CD4-positive, alpha-beta T cell treated with Interleukin-4 for 4 hours (primary cell): Measurements from ENCODE around the gene NOP9.

Experiments
- DNase-seq: peaks from one replicate; pipeline ENCODE4 v3.0.0-alpha.2; 2020

NOP9 gene

GRCh38 chr14:24264298-24264697 lies 35.4 kb upstream of the NOP9 start:
- DNase-seq, result no peak

DNA sequence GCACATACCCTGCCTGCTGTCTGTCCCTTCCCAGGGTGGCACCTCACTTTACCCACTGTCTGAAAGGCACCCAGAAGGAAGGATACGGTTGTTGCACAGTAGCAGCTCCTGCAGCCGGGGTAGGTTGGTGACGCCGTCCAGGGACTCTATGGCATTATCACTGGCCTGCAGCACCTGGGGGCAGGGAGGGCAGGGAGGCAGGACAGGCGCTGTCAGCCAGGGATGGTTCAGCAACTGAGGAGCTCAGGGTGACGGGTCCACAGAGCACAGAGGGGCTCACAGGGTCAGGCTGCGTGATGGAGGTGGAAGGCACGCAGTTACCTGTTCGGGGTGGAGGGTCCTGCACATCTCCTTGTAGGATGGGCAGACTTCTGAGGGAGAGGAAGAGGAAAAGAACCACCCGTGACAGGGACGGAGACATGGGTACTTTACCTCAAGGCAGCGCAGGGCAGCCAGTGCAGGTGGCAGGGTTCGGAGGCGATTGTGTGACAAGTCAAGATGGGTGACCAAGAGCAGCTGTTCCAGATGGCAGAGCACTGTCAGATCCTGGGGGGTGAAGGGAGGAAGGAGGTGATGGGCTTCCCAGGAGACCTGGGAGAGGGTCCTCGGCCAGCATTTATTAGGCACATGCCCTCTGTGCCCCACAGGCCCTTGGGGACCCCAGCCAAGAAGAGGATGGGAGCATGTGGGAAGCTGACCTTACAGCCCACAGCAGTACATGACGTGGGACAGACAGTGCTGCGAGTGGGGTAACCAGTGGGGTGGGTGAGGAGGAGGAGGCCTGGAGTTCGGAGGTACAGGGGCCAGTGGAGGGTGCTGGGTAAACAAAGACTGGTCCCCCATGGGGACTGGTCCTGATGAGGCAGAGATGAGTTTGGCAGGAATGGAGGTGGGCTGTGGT lies 33.1 kb upstream of the NOP9 start:
- no peak for DNase-seq

- DNase-seq, result no peak
Measured at GRCh38 chr14:24267516-24267915, 32.1 kb upstream of the NOP9 start.

GRCh38 chr14:24268225-24268624 lies 31.4 kb upstream of the NOP9 start:
- DNase-seq, result no peak

DNA sequence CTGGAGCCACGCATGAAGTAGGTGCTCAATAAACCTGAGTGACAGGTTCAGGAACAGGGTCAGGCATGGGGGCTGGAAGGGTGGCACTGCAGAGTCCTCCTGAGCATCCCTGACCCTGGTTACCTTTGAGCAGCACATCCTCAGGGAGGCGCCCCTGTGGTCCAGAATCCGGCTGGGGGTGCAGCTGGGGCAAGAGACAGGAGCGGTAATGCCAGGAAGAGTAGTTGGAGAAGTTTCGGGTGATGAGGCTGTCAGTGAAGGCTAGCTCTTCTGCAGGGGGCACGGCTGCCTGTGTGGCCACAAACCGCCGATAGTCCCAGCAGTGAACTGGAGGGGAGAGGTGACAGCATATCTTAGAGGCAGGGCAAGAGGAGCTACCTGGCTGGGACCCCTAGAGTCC lies 30.3 kb upstream of the NOP9 start:
- DNase-seq, result no peak

DNA sequence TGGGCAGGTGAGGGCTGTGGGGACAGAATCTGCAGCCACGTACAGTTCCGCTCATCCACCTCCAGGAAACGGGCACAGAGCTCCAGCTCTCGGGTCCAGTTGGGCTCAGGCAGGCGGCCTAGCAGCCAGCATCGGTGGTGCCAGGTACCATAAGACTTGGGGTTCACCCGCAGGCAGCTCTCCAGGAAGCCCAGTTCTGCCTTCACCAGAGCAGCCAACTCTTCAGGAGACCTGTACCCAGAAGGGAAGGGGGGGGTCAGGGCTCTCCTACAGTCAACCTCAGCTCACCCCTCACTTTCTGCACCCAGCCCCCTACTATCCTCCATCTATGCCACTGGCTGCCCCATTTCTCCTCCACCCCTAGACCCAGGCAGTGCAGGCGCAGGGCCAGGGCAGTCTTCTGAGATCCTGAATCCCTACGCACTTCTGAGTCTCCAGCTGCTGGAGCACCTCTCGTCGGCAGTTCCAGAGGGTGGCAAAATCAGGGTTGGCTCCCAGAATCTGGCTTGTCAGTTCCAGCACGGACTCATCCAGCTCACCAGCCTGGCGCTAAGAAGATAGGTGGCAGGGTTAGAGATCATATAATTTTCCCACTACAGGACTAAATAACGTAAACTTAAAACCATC lies 29.6 kb upstream of the NOP9 start:
- DNase-seq, result no peak

DNA sequence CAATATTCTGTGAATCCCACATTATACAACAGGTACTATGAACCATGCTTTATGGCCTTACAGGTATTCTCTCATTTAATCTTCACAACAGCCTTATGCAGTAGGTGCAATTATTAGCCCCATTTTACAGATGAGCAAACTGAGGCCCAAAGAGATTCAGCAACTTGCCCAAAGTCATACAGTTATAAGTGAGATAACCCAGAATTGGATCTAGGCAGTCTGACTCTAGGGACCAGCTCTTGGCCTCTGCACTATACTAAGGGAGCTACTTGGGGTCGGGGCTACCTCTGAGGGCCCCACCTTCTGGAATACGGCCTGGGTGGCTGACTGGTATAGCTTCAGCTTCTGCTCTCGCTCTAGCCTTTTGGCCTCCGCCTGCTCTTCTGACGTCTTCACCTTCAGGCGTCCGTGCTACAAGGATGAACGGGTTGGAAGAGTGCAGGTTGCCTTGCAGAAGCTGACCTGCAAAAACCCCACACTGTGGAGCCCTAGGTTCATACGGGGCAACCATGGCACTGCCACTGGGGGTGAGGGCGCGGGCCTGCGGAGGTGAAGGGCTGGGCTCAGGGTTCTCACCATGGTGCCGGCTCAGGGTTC lies 29.0 kb upstream of the NOP9 start:
- no peak for DNase-seq

- DNase-seq, result peak; percentile 93
Measured at GRCh38 chr14:24271134-24271833, 28.4 kb upstream of the NOP9 start, which contains the start of gene RABGGTA. RABGGTA (minus strand) TSS chr14:24271597; CDS start chr14:24271115, 482 bp downstream.

GRCh38 chr14:24271834-24272263 lies 27.8 kb upstream of the NOP9 start:
- no peak for DNase-seq

GRCh38 chr14:24272467-24272866 lies 27.2 kb upstream of the NOP9 start:
- DNase-seq, result no peak

GRCh38 chr14:24273422-24273998 lies 26.1 kb upstream of the NOP9 start:
- DNase-seq, result no peak

- peak; percentile 66 for DNase-seq
Measured at GRCh38 chr14:24274101-24274543, 25.5 kb upstream of the NOP9 start.

DNA sequence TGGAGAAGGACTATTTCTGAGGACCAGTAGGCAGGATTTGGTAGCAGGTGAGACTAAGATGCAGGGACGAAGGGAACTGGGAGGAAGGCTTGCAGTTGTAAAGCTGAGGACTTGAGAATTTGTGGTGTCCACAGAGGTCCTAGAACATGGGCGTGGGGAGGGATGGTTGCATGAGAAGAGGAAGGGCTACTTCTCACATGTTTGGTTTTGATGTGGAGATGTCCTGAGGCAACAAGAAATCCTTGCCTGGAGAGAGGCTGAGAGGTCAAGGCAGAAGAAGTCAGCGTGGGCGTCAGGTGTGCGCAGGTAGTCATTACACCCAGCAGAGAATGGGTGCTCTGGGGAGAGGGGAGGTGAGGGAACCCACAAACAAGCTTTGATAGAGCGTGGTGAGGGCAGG lies 22.6 kb upstream of the NOP9 start:
- DNase-seq, result no peak

DNA sequence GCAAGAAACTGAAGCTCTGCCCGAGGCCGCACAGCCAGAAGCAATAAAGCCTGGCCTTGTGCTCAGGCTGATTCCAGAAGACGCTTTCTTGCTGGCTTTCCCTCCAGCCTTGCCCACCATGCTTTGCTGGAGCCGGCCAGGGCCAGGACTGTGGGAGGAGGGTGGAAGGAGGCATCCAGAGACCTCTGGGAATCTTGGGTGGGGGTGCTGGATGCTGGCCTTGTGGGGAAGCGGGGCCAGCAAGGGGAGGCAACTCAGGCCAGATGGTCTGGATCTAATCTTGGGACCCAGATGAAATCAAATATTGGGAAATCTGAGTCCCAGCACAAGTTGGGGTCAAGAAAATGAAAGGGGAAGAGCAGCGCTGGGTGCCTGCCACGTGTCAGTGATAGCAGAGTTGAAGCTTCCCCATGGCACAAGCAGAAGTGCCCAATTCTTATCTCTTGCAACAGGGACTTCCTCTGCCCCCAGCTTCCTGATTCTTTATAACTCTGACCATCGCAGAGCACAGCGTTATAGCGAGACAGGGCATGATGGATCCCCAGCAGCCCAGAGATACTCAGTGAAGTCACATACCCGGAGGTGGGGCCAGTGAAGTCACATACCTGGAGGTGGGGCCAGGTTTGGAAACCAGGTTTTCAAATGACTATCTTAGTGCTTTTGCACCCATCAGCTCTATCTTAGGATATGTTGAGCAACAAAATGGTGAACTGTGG lies 21.9 kb upstream of the NOP9 start:
- no peak for DNase-seq

GRCh38 chr14:24278424-24278823 lies 21.2 kb upstream of the NOP9 start:
- DNase-seq, result no peak

DNA sequence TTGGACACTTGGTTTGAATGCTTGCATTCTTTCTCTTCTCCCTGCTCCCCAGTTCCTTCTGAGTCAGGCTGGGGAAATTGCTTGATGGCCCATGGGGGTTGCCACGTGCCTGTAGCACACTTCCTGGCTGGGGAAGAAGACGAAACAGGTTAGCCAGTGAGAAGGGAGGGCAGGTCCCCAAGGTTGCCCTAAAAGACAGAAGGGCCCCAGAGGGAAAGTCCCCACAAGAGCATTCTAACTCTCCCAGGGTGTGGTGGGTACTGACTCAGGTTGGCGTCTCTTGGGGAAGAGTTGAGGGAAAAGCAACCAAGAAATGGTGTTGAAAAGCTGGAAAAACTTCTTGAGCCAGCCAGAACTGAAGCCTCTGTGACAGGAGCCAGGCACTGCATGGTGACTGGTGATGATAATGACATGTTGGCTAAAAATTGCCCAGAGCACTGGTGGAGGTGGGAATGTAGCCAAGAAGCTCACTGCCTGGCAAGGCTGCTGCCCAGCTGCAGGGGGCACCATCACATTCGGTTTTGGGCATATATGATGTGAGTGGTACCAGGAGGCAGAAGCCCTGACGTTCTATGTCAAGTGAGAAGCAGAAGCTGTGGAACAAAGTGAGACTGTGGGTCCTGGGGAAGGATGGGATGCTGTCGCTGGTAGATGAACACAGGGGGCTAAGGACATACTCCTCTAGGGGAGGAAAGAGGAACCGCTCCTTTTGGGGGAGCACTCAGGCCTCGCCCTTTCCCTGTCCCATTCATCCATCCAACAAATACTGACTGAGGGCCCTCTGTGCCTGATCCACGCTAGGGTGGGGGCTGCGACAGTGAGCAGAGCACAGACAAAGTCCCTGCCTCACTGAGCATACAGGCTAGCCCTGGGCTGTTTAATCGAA lies 20.1 kb upstream of the NOP9 start:
- DNase-seq, result peak; percentile 70

DNA sequence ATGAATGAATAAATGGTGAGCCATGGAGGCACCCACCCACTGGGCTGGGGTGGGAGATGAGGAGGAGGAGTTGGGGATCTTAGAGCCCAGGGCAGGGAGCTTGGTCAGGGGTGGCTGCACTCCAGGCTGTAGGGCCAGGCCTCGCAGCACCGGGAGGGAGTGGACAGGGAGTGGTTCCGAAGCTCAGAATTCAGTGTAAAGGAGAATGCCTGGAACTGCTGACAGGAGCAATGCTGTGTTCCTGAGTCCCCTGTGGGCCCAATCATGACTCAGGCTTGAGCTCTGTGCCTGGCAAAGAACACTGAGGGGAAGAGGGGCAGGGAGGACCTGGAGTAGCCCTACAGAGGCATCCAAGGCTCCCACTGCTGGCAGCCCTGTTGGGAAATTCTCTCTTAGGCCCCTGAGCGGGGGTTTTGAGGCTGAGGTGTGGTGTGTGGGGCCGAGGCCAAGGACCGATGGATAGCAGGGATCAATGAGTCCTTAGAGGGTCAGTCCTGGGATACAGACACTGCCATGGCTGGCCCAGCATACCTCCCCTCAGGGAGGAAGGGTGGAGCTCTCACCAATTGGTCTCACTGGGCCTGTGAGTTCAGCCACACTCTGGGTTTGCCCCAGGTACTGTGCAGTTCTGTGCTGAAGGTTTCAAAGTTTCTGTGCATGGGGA lies 18.7 kb upstream of the NOP9 start:
- DNase-seq, result no peak

GRCh38 chr14:24281636-24282035 lies 18.0 kb upstream of the NOP9 start:
- no peak for DNase-seq

DNA sequence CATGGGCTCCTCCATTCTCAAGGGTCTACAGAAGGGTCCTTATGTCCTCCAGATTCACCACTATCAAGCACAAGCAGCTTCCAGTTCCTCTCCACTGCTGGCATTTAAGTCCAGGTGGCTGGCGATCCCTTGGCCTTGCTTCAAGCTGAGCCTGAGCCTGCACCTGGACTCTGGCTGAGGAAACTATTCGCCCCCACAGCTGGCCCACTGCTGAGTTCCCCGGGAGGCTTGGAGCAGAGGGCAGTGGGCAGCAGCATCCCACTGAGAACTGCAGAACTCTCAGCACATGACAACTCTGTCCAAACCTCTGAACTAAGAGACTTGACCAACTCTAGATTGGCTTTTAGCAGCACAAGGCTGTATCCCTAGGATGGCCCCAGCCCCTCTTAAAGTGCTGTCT lies 16.9 kb upstream of the NOP9 start:
- DNase-seq, result no peak

- DNase-seq, result no peak
Measured at GRCh38 chr14:24283796-24284460, 15.7 kb upstream of the NOP9 start.
